GM21528 (cell line): ENCODE measurements around the gene CTAGE15.

Experiments
- ATAC-seq: cut with Tn5 transposase; IDR thresholded peaks from one replicate; pipeline ENCODE4 v1.9.1; 2021; ENCODE audit warnings: mild to moderate bottlenecking, moderate library complexity; ENCODE audit not compliant: unreplicated experiment, low FRiP score

The CTAGE15 gene

DNA sequence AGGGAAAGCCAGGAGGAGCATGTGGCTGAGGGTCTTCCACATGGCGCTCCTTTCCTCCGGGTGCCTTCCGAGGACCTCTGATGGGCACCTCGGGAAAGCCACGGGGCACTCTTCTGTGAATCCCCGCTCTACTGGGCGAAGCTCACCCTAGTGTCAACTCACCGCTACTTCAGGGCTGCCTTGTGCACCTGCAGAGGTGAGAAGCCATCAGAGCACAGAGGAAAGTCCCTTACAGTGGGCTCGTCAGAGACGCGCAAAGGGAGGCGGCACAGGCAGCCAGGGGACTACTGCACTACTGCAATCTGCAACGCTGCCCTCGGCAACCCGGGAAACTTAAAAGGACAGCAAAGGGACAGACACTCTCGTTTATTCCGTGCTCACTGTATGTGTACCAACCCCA, 50.5 kb downstream of the CTAGE15 start:
- ATAC-seq: peak; percentile 30
